NK-92 treated with Interleukin-12 subunit alpha and Interleukin-12 subunit beta, amount 100 ng/mL, for 24 hours (cell line): ENCODE measurements around the gene TMEM45A.
"Not testable (repeated sequence)": the region's sequence is repeated elsewhere in the genome, so short reads cannot be mapped to it uniquely, and the experiment has no call there.

ENCODE experiments used
- DNase-seq: peaks from one replicate; lab custom pipeline; 2025; lab: John Stamatoyannopoulos, UW

The TMEM45A gene

DNA sequence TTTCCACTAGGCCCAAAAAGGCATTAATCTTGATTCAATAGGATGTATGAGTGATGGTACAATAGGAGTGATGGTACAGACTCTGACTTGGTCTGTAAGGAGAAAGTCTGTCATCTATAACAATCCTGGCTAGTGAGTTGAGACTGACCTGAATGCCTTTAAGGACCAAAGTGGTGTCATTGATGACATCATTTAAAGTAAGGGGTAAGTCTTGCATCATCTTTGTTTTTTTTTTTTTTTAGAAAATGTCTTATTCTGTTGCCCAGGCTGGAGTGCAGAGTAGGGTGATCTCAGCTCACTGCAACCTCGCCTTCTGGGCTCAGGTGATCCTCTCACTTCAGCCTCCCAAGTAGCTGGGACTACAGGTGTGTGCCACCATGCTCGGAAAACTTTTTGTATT lies 5.6 kb upstream of the TMEM45A start:
- no peak for DNase-seq

DNA sequence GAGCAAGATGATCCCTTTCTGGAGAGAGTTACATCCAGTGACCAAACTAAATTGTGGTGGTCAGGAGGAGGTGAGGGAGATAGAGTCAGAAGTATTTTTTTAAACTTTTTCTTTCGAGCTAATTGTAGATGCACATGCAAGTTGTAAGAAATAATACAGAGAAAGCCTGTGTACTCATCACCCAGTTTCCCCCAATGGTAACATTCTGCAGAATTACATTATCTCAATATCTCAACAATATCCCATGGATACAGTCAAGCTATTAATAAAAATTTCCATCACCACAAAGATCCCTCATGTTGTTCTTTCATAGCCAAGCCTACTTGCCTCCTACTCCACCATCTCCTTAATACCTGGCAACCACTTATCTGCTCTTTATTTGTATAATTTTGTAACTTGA lies 3.3 kb upstream of the TMEM45A start:
- no peak for DNase-seq

DNA sequence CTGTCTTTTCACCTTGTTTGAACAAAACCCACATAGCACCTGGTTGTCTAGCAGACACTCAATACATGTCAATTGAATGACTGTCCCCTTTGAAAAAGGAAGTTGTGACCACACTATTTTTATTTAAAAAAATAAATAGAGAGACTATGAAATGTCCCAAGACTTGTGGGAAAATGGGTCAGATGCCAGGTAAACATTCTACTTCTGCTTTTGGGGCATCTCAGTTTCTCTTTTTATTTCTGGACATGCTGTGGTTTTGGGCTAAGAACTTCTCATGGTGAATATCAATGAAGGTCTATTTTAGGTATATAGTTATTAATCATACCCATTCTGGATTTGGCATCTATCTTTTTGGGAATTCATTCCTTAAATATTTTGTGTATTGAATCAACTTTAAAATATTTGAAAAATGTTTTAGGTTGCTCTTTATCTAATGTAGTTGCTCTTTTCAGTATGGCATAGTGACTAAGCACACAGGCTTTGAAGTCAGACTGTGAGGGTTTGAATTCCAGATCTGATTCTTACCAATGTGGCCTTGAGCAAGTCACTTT lies 4.4 kb downstream of the TMEM45A start:
- no peak for DNase-seq

DNA sequence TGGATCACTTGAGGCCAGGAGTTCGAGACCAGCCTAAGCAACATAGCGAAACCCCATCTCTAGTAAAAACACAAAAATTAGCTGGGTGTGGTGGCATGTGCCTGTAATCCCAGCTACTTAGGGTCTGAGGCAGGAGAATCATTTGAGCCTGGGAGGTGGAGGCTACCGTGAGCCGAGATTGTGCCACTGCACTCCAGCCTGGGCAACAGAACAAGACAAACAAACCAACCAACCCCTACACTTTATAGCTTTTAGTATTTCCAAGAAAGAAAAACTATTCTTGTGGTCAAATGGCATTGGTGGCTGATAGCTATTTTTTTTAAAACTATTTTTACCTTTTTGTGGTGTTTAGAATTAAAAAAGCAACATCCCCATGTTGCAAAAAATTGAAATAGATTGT lies 7.2 kb downstream of the TMEM45A start:
- DNase-seq: no peak

DNA sequence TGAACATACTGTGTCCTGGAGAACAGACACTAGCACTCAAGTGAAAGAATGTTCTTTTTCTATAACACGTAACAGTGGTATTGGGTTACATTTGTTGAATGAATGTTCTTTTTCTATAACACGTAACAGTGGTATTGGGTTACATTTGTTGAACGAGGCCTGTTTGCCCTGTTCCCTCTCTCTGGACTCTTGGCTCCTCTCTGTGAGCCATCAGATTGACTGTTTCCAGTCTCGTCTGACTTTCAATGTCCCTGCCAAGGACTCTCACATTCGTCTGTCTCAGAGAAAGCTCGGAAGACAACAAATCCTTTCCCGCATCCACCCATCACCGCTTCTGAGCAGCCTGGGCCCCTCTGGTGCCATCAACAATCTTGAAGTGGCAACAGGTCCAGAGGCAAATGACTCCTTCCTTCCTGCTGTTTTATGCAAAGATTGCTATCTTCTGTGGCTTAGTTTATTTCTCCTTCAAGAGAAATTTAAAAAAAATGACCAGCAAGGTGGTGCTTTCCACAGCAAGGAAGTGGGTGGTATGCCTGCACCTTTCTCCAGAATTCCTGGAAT lies 8.0 kb downstream of the TMEM45A start:
- no peak for DNase-seq

DNA sequence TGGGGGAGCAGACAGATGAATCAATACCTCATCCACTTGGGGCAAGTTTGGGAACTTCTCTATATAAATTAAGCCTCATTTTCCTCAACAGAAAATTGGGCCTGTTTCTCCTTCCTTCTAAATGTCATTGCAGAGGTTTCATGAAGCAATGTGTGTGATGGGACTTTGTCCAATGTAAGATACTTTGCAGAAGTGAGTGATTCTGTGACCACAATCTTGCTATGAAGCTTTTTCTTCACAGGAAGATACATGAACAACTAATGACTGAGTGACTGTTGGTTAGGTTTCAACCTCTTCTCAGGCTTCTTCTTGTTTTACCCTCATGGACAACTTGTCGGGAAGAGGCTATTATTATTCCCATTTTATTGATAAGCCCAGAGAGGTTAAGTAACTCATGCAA lies 11.0 kb downstream of the TMEM45A start:
- no peak for DNase-seq

DNA sequence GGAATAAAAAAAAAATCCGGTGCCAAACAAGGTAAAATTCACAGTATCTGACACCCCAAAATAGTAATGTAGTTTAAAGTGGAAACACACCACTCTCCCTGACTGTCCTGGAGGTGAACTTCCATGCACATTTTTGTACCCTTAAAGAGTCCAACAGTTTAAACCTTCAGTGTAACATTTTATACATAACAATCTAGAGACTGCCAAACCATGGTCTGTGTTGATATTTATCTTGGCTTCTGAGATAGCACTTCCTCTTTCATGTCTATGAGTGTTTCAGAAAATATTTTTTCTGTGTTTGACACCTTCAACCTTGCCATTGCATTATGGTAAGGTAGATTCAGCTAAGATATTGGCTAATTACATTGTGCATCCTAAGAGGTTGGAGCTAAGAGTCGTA lies 13.9 kb downstream of the TMEM45A start:
- no peak for DNase-seq

DNA sequence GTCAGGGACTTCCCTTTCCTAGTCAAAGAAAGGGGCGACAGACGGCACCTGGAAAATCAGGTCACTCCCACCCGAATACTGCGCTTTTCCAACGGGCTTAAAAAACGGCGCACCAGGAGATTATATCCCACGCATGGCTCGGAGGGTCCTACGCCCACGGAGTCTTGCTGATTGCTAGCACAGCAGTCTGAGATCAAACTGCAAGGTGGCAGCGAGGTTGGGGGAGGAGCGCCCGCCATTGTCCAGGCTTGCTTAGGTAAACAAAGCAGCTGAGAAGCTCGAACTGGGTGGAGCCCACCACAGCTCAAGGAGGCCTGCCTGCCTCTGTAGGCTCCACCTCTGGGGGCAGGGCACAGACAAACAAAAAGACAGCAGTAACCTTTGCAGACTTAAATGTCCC lies 17.4 kb downstream of the TMEM45A start:
- DNase-seq: not testable (repeated sequence)

DNA sequence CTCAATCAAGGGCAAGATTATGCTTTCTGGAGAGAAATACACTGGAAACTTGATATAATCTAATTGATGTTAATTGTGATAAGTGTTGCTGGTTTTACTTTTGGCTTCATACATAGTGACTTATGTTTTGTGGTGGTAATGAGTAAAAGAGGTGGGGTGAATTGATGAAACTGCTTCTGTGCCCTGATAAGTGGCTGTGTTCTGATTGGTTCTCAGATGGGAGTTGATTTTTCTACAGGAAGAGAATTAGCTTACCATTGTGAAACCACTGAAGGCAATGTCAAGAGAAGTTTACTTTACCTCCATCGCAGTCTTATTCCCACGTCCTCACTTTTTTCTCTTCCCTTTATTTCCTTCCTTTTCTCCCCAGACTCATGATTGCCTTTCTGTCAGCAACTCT lies 23.8 kb downstream of the TMEM45A start:
- no peak for DNase-seq

DNA sequence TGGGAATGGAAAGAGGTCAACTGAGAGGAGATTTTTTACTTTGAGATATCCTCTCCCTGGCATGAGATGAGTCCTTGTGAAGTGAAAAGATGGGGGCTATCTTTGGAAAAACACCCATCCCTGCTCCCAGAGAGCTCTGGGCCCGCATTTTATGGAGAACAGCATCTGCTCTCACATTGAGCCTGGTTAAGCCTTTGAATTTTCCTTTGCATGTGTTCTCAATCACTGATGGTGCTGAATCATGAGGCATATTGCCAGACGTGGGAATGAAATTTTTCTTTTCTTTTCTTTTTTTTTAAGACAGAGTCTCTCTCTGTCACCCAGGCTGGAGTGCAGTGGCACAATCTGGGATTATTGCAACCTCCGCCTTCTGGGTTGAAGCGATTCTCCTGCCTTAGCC lies 24.4 kb downstream of the TMEM45A start:
- no peak for DNase-seq

DNA sequence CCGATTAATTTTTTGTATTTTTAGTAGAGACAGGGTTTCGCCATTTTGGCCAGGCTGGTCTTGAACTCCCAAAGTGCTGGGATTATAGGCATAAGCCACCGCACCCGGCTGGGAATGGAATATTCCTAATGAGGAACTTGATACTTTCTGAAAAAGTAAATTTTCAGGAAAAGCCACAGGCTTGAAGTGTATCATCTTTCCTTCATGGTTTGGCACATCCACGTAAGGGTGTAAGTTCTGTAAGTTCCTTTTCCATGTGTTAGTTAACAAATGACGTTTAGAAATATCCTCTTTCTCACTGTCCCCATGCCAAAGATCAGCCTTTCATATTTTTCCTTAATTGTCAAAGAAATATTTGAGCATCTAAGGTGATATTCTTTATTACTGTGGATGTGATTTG lies 24.9 kb downstream of the TMEM45A start:
- no peak for DNase-seq

DNA sequence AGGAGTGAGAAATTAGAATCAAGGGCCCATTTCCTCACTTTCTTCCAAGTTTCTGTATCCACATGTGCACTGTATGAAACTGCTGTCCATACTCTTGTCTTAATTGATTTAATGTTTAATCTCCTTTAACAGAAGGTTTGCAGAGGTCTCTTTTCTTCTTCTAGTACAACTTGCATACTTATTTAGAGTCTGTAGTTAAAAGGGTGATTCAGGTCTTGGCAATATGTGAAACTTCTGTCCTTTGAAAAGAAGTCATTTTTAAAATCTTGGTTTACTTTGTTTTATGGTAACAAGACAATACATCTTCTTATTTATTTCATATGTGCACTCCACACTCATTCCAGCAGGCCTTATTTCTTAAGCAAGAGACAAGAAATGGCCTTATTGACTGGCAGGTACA lies 25.8 kb downstream of the TMEM45A start:
- DNase-seq: no peak

DNA sequence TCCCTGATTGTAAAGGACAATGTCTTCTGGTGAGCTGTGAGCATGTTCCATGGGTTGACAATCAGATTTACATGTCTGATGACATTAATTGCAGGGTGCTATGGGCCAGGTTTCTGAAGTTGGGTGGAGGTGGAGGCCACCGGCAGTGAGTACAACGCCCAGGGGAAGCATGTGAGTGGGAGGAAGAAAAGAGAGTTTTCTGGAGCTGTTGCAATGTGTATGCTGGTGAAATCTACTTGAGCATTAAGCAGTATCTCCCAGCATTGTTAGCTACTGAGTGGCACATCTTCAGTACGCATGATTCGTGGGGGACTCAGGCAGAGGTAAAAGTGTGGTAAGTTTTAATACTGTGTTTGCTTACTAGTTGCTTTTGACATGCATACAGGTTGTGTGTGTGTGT lies 26.6 kb downstream of the TMEM45A start:
- no peak for DNase-seq

DNA sequence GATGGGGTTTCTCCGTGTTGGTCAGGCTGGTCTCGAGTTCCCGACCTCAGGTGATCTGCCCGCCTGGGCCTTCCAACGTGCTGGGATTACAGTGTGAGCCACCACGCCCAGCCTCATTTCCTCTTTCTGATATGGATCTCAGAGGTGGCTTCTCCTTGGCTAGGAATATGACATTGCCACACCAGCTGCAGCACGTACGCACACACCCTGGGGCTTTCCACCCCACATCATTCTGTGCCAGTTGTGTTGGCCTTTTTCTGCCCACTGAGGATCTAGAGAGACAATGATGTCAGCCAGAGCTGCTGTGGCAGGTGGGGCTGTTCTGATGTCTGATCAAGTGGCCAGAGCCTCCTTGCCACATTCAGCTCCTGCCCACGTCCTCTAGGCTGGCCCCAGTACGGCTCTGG lies 29.0 kb downstream of the TMEM45A start:
- no peak for DNase-seq

DNA sequence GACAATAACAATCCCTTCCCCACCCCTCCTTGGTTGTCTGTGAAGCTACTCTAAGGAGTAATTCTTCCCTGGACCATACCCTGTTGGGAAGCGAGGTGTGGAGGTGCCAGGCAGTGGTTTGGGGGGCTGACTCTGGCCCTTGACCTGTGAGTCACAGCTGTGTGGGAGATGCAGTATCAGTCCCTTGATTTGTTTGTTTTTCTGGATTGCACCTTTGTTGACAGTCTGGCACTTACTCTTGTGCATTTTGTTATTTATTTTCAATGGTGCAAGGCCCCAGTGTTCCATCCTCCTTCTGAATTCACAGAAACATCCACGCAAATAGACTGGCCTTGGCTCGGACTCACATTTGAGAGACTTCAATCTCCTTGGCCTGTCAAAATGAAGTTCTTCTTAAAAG lies 29.7 kb downstream of the TMEM45A start:
- no peak for DNase-seq

DNA sequence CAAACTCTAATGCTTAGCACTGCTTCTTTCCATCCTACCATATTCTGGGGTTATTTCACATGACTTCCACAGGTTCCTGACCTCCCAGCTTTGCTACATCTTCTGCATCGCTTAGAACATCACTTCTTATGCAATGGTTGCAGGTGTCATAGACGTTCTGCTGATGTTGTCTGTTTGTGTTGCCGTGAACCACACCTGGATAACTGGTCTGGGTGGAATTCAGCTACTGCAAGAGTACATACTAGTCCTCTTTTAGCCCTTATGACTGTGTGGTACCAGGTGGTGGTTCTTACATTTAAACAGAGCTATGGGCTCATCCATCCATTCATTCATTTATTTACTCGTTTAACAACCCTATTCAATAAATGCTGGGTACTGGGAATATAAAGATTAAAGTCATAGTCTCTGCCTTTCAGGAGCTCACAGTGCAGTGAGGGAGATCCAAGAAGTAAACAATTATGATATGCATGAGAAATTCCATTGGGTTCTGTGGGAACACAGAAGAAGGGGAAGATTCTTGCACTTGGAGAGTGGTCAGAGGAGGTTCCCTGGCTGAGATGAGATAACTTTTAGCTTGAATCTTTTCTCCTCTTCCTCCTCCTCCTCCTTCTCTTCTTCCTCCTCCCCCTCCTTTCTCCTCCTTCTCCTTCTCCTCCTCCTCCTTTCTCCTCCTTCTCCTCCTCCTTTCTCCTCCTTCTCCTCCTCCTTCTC lies 30.8 kb downstream of the TMEM45A start:
- DNase-seq: no peak

DNA sequence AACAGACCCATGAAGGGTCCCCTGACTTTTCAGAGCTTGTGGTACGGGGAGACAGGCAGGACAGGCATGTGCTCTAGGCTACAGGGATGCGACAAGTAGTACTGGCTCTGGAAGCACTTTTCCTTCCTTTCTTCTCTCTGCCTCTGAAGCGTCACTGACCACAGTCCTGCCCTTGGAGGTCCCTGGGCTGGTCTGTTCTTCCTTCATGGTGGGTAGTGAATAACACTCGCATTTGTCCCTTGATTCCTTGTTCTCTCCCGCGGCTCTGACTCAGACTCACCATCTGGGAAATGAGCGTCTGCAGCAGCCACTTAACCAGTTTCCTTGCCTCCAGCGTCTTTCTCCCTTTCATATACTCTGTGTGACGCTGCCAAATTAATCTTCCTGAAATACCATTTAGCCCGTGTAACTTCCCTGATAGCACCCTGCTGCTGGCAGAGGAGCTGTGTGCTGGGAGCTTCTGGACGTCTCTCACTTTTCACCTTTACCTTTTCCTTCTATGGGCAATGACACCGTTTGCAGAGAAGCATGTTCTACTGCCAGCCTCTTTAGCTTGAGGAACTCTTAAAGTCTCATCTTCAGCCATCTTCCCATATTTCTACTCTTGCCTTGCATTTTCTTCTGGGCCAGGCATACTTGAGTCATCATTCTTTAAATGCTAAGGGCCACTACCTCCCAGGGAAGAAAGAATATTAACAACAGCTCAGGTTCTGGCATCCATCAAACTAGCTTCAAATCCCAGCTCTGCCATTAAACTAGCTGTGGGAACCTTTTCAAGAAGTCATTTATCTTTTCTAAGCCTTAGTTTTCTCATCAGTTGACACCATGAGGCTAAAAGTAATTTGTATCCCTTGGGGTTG lies 33.6 kb downstream of the TMEM45A start:
- no peak for DNase-seq

DNA sequence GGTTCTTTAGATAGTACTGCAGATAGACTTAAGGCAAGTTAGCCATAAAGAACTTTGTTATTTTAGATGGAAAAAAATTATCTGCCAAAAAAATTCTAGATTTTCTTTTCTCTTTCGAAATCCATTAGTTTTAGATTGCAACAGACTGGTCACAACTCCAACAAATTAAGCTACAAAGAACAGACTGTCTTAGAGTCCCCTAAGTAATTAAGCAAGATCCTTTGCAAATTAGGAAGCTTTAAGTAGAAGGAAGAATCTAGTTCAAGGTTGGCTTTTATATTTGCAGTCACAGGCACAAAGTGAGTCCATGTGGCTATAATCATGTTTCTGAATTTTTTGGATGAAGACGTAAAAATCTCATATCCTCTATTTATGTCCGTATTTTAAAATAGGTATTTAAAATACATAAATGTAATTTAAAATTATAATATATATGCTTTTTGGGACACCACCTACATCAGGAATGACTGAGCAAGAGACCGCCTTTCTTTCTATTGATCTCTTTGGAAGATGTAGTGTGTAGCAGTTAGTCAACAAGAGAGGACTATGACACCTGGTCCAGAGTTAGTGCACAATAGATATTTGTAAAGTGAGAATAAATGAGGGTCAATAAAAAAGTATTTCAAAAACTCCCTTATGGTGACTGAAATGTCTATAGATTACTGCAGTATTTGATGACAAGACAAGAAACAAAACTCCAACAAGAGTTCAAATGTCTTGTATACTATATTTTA lies 34.4 kb downstream of the TMEM45A start:
- no peak for DNase-seq

DNA sequence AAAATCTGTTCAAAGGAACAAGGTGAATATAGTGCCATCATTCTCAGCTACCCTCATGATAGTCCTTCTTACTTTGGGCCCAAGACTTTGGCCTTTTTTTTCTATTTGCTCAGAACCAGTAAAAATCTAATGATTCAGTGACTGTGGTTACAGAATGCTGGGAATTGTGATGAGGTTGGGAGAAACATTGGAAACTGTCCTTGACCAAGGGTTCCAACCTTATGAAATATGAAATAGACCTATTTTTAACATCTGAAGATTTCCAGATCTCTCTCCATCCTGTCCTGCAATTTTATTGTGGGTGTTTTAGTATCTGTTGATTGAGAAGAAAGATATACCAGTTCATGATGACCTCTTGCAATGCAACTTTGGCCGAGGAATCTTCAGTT lies 34.9 kb downstream of the TMEM45A start:
- no peak for DNase-seq

DNA sequence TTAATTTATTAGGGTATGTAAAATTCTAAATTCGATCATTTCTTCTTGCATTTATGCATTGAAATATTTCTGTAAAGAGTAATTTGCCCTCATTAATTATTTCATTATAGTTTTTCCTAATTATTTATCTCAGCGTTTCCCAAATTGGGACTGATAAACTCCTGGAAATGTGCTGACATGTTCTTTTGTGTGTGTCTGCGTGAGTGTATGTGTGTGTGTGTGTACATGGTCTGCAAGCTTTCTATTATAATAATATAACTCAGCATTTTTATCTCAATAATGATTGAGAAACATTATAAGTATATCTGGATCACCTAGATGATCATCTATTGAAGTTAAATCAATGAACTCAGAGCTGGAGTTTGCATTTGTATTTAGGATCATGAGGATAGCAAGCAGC lies 38.7 kb downstream of the TMEM45A start:
- no peak for DNase-seq

DNA sequence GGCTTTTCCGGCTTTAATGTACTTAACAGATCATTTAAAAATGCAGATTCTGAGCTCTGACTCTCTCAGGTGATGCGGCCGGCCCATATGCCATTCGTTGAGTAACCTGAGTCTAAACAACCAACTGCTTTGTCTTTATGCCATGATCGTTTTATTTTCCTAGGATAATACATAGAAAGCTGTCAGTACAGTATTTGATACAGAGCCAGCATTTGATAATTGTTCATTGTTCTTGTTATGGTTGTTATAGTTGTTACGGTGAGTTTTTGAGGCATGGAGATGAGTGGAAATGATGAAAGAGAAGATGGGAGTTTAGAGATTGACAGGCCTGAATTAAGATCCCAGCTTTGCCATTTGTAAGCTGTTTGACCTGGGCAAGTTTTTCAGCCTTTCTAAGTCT lies 40.0 kb downstream of the TMEM45A start:
- DNase-seq: no peak

DNA sequence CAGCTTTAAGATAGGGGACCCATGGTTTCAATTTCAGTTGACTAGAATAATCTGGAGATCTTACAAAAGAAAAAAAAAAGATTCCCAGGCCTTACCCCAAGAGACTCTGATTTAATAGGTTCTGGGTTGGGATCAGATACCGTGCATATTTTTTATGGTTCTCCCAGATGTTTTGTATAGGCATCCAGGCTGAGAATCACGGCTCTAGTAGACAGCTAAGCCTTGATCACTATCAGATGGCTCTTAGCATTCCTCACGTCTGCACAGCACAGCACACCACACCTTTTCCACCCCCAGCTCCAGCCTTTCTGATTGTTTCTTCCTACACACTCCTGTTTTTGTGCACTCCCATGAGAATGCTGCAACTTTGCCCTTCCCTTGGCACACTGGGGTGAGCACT lies 40.8 kb downstream of the TMEM45A start:
- DNase-seq: no peak

DNA sequence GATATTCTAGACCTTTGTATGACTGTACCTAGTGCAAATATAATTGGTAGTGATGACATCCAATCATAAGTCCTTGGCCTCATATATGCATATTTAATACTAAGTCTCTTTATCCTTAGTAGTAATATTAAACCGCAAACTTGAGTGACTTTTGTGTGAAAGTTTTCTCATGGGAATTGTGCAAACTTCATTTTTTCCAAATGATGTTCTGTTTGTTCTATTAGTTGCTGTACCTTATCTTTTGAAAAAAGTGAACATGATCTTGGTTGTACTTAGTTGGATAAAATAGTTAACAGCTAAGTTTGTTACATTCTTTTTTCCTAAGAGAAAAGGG lies 43.2 kb downstream of the TMEM45A start:
- no peak for DNase-seq
